SK-N-DZ (cell line): ENCODE measurements around the gene RAB3IL1.

Experiments
- DNase-seq: peaks from one replicate; pipeline ENCODE4 v3.0.0-alpha.2; 2015; ENCODE audit warnings: low spot score
- small RNA-seq, 2 experiments: library from RNA; depleted of rRNA; stranded (forward); fragments of <200 nt; gene quantifications; one replicate each; pipeline ENCODE3, GENCODE V24; 2014

Gene RAB3IL1

DNA sequence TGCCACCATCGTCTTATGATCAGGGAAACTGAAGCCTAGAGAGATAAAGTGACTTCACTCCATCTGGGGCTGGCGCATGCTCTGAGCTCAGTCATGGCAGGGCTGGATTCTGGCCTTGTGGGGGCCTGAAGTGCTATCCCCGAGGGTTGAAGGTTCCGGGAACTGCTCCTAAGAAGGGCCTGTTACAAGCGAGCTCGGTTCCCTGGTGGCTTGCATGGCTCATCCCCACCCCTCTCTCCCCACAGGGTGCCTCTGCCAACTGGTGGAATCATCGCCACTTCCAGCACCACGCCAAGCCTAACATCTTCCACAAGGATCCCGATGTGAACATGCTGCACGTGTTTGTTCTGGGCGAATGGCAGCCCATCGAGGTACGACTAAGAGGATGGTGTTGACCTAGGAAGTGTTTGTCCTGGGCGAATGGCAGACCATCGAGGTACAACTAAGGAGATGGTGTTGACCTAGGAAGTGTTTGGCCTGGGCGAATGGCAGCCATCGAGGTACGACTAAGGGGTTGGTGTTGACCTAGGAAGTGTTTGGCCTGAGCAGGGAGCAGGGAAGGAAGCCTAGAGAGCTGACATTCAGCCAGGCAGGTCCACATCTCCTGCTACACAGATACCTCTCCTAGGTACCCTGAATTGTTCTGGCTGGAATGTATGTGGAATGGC, 69.3 kb downstream of the RAB3IL1 start:
- DNase-seq = no peak

Small RNA genes lying within 50 kb of the gene (small RNA-seq; reads per million reads assigned to genes)
- gene MIR6746 (0 reads per million in 2 experiments), gene RNU6-1243P (0 reads per million in 2 experiments)
